C4-2B (cell line): ENCODE data around the gene ING5.

Source experiments
- H3K27ac ChIP-seq: fragments of 450-650 bp; 2 replicates; pipeline ENCODE4 v1.5.1; 2017
- ZFX ChIP-seq: fragments of 450-650 bp; IDR thresholded peaks from 2 replicates; pipeline ENCODE4 v1.6.1; 2017
- TF ChIP-seq, protein P1 (sequence below): fragments of 450-650 bp; conservative IDR thresholded peaks from 2 replicates; pipeline ENCODE4 v1.5.1; 2017; ENCODE audit warnings: mild to moderate bottlenecking

ING5 gene

DNA sequence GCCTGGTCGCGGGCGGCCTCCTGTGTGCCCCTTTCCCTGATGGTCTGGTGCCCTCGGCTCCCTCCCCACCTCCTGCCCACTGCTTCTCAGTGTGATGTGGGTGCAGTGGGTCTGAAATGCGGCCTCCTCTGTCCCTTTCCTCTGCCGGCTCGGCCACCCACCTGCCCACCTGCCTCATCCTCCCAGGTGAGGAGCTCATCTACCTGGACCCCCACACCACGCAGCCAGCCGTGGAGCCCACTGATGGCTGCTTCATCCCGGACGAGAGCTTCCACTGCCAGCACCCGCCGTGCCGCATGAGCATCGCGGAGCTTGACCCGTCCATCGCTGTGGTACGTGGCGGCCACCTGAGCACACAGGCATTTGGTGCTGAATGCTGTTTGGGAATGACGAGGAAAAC, 33.5 kb upstream of the ING5 start:
- no peak overlapping the region for H3K27ac ChIP-seq
- TF ChIP-seq ZFX: no peak
- TF ChIP-seq, protein P1, sequence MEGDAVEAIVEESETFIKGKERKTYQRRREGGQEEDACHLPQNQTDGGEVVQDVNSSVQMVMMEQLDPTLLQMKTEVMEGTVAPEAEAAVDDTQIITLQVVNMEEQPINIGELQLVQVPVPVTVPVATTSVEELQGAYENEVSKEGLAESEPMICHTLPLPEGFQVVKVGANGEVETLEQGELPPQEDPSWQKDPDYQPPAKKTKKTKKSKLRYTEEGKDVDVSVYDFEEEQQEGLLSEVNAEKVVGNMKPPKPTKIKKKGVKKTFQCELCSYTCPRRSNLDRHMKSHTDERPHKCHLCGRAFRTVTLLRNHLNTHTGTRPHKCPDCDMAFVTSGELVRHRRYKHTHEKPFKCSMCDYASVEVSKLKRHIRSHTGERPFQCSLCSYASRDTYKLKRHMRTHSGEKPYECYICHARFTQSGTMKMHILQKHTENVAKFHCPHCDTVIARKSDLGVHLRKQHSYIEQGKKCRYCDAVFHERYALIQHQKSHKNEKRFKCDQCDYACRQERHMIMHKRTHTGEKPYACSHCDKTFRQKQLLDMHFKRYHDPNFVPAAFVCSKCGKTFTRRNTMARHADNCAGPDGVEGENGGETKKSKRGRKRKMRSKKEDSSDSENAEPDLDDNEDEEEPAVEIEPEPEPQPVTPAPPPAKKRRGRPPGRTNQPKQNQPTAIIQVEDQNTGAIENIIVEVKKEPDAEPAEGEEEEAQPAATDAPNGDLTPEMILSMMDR: no peak

DNA sequence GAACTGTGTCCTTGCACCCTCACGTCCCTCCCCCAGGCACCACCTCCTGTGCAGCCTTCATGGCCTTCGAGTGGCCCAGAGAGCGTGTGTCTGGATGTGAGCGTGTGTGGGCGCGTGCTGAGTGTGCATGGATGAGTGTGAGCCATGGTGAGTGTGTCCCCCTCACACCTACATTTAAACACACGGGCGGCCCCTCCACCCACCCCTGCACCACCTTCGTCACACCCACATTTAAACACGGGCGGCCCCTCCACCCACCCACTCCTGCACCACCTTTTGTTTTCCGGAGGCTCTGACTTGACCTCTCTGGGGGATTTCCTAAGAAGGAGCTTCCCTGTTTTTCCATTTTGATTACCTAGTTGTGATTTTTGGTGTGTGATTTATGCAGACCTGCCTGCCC, 33.0 kb upstream of the ING5 start:
- TF ChIP-seq ZFX: no peak
- TF ChIP-seq, protein P1: no peak
- H3K27ac ChIP-seq: no peak overlapping the region

DNA sequence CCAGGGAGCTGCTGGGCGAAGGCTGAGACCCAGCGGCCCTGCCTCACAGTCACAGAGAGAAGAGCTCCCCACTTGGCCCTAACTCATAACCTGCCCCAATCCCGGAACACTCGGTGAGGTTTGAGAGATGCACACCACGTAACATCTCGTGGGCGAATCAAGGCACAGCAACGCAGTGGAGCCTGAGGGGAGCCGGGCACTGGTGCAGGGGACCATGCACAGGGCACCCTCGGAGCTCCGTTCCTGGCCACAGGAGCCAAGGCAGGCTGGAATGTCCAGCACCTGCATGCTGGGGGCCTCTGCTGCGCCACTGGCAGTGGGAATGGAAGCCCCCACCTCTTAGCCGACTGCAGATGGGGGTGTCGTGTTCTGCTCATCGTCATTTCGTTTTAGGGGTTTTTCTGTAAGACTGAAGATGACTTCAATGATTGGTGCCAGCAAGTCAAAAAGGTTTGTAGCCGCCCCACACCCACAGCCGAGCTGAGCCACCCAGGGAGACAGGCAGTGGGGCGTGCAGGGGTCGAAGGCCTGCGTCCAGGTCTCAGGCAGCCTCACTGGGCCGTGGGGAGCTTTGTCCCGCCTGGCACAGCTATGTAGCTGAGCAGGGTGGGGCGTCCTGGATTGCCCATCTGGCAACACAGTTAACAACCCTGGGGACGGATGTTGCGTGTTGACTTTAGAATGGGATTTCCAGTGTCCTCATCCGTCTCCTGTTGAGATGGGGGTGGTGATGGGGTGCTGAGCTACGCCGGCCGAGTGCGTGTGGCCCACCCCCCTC, 31.3 kb upstream of the ING5 start:
- TF ChIP-seq, protein P1: no peak
- no peak for TF ChIP-seq ZFX
- no peak overlapping the region for H3K27ac ChIP-seq

DNA sequence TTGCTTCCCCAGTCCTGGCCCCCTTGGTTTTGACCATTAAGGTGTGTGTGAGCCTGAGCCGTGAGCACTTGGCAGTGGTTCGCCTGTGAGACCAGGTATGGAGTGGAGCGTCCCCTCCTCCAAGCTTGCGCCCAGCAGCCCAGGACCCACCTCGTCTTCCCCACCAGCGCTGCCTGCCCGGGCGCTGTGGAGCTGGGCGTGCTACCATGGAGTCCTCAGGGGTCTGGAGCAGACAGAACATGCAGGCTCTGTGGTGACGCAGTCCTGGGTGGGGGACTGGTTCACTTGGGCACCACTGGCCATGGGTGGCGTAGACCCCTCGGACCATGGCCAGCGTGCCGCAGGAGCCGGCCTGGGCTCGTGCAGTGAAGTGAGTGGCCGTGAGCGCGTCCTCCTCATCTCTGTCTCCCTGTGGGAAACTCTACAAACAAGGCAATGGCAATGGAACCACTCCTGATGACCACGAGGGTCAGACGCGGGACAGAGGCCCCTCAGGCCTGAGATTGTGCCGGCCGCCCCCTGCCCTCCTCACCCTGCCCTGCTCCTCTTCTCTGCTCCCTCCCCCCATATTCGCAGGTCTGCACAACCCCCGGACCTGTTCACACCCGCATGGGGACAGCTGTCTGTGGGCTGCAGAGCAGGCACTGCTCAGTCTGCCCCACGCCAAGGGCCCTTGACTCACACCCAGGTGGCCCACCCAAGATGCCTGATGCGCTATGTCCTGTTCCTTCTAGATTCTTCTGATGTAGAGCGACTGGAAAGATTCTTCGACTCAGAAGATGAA, 30.2 kb upstream of the ING5 start:
- TF ChIP-seq ZFX: no peak
- TF ChIP-seq, protein P1: no peak
- no peak overlapping the region for H3K27ac ChIP-seq

DNA sequence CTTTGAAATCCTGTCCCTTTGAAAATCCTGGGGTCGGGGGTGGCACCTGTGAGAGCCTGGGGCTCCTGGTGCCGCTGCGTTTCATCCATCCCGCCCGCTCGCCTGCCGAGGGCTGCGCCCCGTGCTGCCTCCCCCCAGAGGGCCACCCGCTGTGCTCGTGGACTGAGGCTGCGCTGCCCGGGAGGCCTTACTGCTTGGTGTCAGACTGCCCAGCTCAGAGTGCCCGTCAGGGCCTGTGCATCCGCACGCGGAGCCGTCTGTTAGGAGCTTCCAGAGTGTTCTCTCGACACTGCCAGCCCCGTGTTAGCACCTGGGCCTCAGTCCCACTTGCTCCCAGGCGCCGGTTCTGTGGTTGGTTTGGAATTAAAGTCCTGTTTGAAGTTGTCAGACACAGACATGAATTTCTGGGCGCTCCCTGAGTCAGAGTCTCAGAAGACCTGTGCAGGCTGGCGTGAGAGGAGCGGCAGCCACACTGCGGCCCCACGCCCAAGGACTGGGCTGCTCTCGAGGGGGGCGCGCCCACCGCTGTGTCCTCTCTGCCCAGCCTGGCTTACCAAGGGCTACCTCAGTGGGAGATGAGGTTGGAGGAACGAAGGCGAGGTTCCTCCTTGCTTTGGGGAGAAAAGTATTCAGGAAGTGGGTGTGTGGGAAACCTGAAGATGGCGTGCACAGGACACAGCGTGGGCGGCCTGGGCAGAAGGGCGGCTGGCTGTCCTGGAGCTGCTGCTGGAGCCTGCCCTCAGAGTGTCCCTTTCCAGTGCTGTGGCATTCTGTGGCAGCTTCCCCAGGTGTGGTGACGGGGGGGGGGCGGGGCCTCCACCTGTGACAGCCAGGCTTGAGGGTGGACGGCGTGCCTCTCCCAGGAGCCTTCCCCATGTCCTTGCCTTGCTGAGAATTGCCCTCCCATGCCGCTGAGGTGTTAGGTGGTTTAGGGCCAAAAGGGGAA, 29.3 kb upstream of the ING5 start:
- TF ChIP-seq, protein P1: no peak
- no peak for TF ChIP-seq ZFX
- H3K27ac ChIP-seq: no peak overlapping the region

DNA sequence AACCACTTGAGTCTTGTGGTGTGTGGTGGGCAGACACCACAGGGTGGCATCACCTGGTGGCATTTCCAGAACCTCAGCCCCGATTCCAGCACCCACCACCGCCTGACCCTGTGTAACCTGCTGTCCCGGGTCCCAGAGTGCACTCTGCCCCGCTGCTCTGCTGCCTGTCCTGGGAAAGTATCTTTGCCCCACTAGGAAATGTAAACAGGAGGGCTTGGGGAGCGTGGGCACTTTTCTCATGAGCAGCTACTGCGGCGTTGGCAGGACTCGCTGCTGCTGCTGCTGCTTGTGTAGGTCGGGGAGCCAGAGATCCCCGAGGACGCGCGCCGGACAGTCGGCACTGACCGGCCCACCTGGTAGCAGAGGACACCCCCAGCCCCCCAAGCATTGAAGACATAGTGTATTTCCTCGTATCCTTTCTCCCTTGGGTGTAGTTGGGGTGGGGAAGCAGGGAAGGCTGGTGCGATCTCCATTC, 28.6 kb upstream of the ING5 start:
- H3K27ac ChIP-seq: no peak overlapping the region
- TF ChIP-seq, protein P1: no peak
- no peak for TF ChIP-seq ZFX
